ENCODE results near the gene HSD17B8.
"Not testable (repeated sequence)": the region's sequence is repeated elsewhere in the genome, so short reads cannot be mapped to it uniquely, and the experiment has no call there.

The HSD17B8 gene

GRCh38 chr6:33206027-33206863, 1.8 kb downstream of the HSD17B8 start:
- peak; percentile 60 for DNase-seq (ENCODE audit: low spot score)

- peak; percentile 90 for DNase-seq (ENCODE audit: low spot score)
These were observed 2.6 kb downstream of the HSD17B8 start for GRCh38 chr6:33206864-33207551.

- DNase-seq (ENCODE audit: low spot score) = peak; percentile 77
These were observed 3.2 kb downstream of the HSD17B8 start for GRCh38 chr6:33207552-33208090.

- DNase-seq (ENCODE audit: low spot score) = peak; percentile 97
These were observed 3.9 kb downstream of the HSD17B8 start, which contains the start of gene RING1 for GRCh38 chr6:33208091-33208967. Gene RING1, plus strand, starts transcription at chr6:33208500. Its CDS starts 323 bp downstream, at chr6:33208823.

- peak; percentile 3 for DNase-seq (ENCODE audit: low spot score)
These were observed 5.4 kb downstream of the HSD17B8 start for GRCh38 chr6:33209856-33210255.

- DNase-seq (ENCODE audit: low spot score) = no peak
These were observed 6.7 kb downstream of the HSD17B8 start for GRCh38 chr6:33211136-33211535.

GRCh38 chr6:33211666-33212422, 7.4 kb downstream of the HSD17B8 start:
- no peak for DNase-seq (ENCODE audit: low spot score)

- peak; percentile 69 for DNase-seq (ENCODE audit: low spot score)
These were observed 8.4 kb downstream of the HSD17B8 start for GRCh38 chr6:33212857-33213165.

GRCh38 chr6:33213166-33213988, 8.9 kb downstream of the HSD17B8 start:
- peak; percentile 62 for DNase-seq (ENCODE audit: low spot score)

- DNase-seq (ENCODE audit: low spot score) = no peak
These were observed 9.5 kb downstream of the HSD17B8 start for GRCh38 chr6:33213989-33214335.

GRCh38 chr6:33215271-33216116, 11.0 kb downstream of the HSD17B8 start:
- no peak for DNase-seq (ENCODE audit: low spot score)

GRCh38 chr6:33216117-33216649, 11.7 kb downstream of the HSD17B8 start:
- no peak for DNase-seq (ENCODE audit: low spot score)

- DNase-seq (ENCODE audit: low spot score) = no peak
These were observed 12.8 kb downstream of the HSD17B8 start for GRCh38 chr6:33217246-33217645.

- no peak for DNase-seq (ENCODE audit: low spot score)
These were observed 13.2 kb downstream of the HSD17B8 start for GRCh38 chr6:33217681-33218080.

- not testable (repeated sequence) for DNase-seq (ENCODE audit: low spot score)
These were observed 22.2 kb downstream of the HSD17B8 start for GRCh38 chr6:33226503-33227120.

GRCh38 chr6:33235221-33235634, 30.8 kb downstream of the HSD17B8 start:
- DNase-seq (ENCODE audit: low spot score) = no peak

- no peak for DNase-seq (ENCODE audit: low spot score)
These were observed 31.9 kb downstream of the HSD17B8 start for GRCh38 chr6:33236328-33236727.

GRCh38 chr6:33236852-33237251, 32.4 kb downstream of the HSD17B8 start:
- DNase-seq (ENCODE audit: low spot score) = no peak

- no peak for DNase-seq (ENCODE audit: low spot score)
These were observed 33.3 kb downstream of the HSD17B8 start for GRCh38 chr6:33237741-33238140.
